Skin of body (tissue), 2 donors: ENCODE measurements around the gene OLFML1. TPM values are rescaled to one million over a fixed set of nuclear protein-coding genes. Genes with fewer than 3 reads are reported as not detected.

Source experiments
- DNase-seq: peaks from one replicate; lab custom pipeline; 2025; lab: John Stamatoyannopoulos, UW
- total RNA-seq: library from RNA; depleted of rRNA; stranded (reverse); fragments of >200 nt; gene quantifications from one replicate; pipeline ENCODE4 v1.2.3, GENCODE V29; 2014

Gene OLFML1
- total RNA-seq = 25.5 TPM

DNA sequence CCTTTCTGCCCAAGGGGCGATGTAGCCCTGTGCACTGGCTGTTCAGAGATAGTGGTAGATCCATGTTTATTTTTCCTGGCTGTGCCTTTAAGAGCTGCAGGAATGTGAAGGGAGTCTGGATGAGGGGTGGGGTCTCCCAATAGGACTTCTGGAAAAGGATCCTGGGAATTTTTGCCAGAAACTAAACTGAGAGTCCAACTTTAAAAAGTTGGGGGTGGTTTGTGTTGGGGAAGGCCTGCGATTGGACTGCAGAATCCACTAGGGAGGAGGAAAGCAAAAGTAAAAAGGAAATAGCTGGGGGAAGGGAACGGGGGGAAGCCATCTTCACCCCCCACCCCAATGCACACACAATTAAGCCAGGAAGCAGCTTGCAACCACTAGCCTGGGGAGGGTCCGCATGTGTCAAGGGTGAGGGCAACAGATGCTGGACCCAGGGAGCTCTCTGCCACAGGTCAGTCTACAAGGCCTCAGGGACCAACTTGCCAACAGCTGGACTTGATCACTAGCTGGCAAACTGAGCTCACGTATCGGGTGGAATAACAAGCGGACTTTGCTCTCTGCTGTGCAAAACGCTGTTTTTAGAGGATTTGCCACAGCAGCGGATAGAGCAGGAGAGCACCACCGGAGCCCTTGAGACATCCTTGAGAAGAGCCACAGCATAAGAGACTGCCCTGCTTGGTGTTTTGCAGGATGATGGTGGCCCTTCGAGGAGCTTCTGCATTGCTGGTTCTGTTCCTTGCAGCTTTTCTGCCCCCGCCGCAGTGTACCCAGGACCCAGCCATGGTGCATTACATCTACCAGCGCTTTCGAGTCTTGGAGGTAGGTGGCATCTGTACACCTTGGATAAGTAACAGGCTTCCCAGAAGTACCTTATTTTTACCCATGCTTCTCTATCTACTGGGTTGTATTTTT lies at the start of gene OLFML1:
OLFML1 (plus strand) TSS at position 321 of the 912 bp plus-strand sequence; CDS start at position 691, 370 bp downstream.
- peak; percentile 96 for DNase-seq

DNA sequence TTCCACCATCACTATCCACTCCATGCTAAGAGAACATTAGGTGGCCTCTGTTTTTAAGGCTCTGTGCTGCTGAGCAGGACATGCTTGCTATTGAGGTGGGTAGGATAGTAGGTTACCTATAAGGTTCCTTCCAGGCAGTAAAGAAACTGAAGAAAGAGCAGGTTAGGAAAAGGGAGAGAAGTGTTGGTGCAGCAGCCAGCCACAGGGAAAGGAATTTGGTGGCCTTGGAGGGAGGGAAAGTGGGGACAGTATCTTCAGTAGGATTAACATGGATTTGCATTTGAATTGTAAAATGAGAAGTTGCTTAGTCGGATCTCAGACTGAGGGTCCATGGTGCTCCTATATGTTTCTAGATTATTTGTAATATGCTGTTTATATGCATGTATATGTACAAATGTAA lies 49.2 kb upstream of the OLFML1 start:
- no peak for DNase-seq

DNA sequence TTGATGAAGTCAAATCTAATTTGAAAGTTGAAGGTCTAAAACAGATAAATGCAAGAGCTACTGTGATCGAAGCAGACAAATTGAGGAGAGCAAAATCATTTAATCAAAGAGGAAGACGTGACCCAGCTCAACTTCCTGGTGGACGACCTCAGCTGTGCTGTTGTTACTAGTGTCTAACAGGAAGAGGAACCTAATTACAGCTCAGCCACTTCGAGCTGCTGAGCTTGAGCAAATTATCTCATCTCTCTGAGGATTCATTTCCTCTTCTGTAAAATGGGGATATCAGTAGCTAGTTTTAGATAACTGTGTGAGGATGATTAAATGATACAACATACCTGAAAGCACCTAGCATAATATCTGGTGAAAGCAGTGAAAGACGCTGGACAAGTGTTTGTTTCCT lies 48.6 kb upstream of the OLFML1 start:
- DNase-seq = no peak

DNA sequence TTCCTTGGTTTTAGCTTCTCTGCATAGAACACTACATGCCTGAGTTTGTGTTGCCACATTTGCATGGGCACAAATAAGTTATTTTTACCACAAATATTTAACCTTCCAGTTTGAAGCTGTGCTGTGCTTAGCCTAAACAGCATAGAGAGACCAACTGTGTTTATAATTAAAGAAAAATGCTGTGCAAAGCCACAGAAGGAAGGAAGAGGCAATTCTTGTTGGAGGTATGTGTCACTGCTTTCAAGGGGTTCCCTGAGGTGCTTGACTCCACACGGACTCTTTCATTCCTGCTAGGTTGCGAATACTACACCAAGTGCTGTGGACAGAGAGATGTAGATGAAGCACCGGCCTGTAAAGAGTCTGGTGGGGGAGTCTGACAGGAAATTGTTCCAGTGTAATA lies 47.6 kb upstream of the OLFML1 start:
- no peak for DNase-seq

DNA sequence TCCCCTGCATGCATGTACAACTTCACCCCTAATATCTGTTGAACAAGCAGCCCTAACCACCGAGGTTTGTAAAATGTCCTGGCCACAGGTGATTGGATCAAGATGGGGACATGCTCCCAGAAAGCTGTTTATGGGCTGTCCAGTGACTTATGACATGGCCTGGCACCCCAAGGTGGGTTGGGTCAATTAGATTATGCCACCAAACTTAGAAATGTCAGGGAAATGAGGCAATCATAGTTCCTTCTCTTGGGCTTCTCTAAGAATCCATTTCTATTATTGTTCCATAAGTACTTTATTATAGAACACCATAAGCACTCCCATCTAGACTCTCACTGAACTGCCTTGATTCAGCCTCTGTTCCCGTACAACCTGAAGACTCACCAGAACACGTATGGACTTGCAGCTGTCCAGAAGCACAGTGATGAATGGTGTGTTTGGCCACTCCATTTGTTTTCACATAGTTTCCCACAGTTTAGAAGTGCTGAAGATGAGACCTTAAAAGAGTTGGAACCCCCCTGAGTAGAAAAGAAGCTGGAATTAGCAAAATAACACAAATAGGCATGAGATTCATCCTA lies 45.5 kb upstream of the OLFML1 start:
- no peak for DNase-seq

DNA sequence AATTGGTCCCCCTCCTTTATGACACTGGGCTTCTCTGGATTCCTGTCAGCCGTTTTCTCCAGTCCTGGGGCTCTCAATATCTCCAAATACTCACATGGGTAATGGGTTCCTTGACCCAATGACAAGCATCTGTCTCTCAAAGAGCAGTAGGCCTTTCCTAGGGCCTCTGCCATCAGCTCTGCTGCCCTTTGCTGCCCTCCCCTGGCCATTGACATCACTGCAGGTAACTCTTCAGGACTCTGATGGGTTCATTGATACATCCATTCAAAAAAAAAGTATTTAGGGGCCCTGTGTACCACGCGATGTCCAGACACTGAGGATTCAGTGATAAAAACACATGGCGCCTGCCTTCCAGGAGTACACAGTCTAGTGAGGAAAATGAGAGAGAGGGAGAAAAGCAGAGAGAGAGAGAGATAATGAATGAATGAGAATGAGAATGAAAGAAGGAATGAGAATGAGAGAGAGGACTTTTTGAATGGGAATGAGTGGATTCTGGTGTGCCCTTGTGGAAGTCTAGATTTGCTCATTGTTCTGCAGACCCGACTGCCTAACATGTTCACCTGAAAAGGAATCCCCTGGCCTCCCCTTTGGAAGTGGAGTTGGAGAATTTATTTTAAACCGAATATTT lies 42.6 kb upstream of the OLFML1 start:
- DNase-seq = peak; percentile 30

DNA sequence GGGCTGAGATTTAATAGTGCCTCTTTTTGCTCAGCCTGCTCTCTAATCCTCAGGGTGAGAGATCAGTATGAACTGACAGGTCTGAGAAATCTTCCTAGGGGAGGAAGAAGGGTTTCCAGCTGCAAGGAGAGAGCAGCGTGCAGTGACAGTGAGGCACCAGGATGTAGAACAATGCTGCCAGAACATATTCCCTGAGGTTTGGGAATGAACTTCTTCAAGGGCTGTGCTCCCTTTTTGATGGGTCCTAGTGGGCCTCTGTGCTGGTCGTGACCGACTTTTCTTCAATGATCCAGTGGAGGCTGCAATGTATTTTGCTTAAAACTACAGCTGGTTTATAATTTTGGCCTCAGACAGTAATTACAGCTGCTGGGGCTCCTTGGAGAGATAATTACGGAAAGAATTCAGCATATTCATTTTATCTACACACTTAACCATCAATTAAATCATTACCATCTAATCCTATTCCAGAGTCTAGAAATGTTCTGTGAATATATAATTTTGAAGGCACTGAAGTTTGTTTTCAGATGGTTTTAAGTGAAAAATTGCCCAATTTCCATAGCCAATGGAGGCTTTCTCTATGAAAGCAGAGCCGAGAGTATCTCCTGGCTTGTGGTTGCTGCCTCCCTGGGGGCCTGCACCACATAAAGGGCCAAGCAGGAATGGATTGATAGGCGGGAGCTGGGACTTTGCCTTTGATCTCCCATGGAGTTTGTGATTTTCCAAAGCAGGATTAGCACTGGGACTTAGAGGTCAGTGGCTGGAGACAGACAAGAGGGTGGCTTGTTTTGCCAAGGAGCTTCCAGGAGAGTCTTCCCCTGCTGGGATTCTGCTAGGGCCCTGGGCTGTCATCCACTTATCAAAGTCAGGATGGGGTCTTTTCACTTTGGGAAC lies 41.0 kb upstream of the OLFML1 start:
- DNase-seq = peak; percentile 1

DNA sequence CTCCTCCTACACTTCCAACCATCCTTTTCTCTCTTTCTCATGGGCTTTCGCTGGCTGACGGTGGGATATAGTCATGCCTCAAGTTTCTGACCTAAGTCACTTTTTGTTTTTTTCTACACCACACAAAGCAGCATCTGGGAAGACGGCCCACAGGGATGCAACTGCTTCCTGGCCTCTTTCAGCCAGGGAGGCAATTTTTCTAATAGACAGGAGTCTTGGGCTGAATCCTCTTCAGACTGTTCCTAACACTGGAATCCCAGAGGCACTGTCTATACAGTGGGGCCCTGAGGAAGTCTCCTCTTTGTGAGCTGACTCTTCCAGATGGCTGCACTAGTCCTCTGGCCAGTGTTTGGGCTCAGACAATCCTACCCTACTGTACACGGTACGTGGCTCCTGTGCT lies 39.7 kb upstream of the OLFML1 start:
- no peak for DNase-seq

DNA sequence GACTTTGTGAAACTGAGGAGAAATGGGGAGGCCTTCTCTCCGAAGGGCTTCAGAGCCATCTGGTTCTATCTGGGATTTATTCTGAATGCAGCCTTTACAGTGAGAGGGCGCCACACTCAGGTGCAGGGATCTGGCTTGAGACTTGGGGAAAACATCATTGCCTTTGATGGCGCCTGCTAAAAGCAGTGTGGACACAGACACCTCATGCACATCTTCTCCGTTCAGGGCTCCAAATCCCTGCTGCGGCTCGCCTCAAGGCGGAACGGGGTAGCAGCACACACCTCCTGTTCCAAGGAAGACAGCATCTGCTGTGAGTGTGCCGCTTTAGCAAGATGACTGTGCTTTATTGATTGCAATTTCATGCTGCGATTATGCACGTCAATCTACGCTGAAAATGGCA lies 37.1 kb upstream of the OLFML1 start:
- no peak for DNase-seq

DNA sequence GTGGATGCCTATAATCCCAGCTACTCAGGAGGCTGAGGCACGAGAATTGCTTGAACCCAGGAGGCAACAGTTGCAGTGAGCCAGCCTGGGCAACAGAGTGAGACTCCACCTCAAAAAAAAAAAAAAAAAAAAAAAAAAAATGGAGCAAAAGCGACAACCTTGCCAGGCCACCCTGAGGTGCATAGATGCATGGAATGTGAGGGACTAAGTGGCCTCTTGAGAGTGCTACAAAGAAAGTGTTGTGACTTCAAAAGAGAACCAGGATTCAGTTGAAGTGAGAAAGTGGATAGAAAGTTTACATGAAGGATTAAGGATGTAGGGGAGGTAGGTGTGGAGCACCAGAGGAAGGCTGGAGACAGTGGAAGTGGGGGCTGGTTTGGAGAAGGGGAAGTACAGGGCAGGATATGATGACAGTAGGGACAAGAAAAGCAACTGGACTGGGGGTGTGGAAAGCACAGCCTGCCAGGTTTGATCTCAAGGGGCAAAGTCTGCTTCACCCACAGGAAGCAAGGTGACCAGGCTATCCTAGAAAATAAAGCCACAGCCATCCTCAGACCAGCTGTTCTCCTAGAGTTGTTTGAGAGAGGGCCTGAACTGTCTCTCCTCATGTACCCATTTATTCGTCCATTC lies 36.0 kb upstream of the OLFML1 start:
- no peak for DNase-seq

DNA sequence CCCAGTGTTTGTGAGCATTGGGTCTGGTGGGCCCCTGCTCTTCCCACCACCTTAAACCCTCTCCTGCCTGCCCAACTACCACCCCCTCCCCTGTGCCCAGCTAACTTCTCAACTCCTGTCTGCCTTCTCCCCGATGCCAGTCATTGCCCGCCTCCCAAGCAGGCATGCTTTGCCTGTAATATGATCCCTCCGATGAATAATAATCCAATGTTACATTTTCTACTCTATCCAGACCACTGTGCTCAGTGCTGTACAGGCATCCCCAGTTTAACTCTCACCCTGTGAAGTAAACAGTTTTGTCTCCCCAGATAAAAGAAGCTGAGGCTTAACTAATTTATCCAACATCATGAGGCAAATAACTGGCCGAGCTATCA lies 35.5 kb upstream of the OLFML1 start:
- no peak for DNase-seq

DNA sequence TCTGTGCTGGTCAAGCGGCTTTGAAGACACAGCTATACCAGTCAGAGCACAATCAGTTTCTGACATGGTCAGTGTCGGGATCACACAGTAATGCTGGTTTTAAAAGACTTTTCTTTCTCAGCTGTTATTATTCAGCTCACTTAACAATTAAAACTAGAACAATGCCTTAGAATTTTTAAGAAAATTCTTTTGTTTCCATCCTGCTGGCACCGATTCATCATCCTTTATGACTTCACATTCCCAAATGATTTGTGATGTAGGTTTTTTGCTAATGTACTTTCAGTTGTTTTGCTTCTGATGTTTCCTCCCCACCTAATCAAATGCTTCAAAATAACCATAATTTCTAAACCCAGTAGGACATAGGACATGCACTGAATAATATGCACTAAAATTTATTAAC lies 34.5 kb upstream of the OLFML1 start:
- no peak for DNase-seq

DNA sequence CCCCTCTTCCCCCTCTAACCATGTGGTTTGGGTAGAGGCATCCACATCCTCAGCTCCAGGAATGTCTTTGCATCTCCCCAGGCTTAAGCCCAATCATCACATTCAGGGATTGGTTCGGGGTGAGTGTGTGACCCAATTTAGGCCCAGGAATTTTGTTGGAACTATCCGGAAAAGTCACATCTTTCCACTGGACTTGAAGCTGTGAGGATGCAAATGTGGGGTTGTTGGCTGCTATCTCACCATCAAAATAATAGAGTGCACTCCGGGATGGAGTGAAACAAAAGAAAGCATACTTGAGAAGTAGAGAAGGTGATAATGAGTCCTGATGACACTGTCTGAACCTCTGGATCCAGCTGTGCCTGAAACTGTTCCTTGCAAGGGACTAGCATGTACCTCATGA lies 33.8 kb upstream of the OLFML1 start:
- DNase-seq = no peak

DNA sequence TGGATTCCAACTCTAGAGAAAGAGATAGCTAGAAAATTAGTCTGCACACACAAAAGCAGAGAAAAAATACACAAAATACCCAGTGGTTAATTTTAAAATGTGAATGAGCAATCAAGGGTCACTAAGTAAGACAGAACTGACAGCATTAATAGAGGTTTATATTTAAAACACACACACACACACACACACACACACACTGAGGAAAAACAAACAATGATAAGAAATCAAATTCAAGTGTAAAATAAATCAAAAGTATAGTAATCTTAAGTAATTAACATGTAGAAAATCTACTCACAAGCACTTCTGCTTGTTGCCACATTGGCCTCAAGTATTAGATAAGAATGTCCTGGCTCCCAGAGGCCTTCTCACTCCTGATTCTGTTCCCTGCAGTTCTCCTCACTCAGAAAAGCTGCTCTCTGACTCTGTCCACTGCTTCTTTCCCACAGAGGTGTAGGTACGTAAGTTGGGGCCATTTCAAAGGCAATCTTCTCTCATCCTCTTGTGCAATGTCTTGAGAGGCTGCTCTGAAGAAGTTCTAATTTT lies 33.3 kb upstream of the OLFML1 start:
- DNase-seq = no peak

DNA sequence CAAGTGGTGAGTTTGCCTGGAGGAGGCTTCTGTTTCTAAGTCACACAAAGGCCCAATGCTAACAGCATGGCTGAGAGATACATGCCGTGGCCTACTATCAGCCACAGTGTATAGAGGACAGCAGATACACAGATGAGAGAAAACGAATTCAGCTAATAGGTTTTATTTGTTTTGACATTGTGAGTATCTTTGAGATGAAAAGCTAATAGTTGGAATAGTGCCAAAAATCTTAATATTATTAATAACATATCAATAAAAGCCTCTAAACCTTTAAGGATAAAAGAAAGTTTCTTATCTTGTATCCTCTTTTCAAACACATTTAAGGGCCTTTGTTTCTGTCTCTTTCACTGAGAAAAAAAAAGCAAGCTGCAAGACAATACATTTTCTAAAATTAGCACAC lies 30.5 kb upstream of the OLFML1 start:
- DNase-seq = no peak

DNA sequence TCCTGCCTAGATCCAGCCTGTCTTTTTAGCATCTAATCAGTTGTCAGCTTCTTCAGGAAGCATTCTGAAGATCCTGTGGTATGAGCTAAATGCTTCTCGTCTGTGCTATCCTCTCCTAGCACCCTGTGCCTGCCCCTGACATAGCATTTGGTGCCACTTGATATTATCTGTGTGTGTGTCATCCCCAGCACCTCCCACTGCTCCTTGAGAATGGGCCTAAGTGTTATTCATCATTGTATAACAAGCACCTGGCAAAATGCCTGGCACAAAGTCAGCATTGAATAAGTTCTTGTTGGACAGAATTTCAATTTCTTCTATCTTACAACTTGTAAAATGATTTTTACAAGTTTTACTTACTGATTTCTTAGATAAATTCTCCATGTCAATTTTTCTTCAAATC lies 28.1 kb upstream of the OLFML1 start:
- no peak for DNase-seq

DNA sequence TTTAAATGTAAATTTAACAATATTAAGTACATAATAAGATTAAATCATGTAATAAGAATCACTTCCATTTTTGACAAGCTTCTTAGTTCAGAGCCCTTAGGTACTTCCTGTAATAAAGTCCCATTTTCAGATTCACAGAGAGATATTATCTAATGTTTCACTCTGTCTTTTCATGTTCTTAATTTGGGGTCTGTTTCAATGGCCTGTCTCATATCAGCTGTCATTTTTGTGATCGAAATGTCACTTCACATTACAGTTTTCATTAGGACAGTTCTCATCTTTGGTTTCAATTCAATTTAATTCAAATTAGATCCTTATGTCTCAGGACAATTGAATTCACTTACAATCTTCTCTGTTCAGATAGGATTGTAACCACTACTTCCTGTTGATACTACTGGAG lies 22.6 kb upstream of the OLFML1 start:
- DNase-seq = no peak

DNA sequence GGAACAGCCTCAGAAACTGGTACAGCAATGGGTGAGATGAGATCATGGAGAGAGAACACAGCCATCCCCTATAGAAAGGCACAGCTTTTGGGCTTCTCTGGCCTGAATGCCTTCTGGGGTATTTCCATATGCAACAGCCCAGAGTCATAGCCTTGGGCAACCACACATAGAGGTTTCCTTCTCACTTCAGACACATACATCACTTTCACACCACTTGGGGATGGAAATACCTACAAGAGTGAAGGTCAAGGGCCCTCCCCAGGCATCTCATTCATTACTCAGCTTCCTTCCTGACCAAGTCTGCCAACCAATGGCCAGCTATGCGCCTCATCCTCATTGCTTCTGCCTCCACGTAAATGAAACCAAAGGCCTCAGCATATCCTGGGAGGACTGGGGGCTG lies 17.7 kb upstream of the OLFML1 start:
- no peak for DNase-seq

DNA sequence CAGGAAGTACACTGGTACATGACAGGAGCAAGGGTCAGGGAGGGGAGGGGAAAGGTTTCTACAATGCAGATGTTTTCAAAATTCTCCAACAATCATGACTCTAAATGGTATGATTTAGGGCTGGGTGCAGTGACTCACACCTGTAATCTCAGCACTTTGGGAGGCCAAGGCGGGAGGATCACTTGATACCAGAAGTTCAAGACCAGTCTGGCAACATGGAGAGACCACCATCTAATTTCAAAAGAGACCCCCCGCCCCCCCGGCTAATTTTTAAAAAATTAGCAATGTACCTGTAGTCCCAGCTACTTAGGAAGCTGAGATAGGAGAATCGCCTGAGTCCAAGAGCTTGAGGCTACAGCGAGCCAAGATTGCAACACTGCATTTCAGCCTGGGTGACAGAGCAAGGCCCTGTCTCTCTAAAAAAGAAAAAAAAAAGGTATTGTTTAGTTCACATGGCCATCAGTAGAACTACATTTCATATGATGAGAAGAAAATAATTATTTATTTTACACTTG lies 15.9 kb upstream of the OLFML1 start:
- no peak for DNase-seq

DNA sequence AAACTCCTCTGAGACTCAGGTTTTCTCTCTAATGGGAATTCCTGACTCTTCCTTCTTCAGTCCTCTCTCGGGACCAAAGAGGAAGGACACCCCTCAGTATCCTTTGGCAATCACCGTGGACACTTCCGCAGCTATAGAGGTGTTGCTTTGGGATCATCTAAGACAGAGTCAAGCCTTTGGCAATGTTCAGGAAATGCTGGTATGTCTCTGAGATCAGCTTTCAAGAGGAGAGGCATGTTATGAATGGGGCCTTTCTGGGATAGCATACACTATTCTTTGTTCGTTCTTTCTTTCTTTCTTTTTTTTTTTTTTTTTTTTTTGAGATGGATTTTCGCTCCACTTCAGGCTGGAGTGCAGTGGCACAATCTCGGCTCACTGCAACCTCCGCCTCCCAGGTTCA lies 14.2 kb upstream of the OLFML1 start:
- no peak for DNase-seq

DNA sequence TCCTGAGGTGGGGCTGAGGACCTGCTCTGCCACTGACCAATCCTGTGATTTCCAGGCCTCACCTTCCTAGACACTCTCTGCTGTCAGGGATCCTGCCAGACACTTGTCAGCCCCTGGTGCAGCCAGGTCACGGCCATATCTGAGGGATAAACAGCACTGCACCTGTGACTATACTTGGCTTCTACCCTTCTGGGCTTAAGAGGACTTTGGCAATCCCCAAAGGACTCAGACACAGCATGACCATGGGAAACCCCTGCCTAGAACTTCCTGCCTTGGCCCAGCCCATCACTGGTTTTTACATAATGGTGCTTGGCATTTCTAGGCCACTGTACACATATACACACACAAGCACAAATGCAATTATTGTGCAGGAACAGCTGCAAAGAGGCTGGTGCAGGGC lies 11.6 kb upstream of the OLFML1 start:
- DNase-seq = no peak
